COLO829 (cell line): Measurements from ENCODE around the gene SELENOO.

Source experiments
- DNase-seq: peaks from one replicate; pipeline ENCODE4 v3.0.0; 2012; ENCODE audit warnings: low spot score

SELENOO gene

DNA sequence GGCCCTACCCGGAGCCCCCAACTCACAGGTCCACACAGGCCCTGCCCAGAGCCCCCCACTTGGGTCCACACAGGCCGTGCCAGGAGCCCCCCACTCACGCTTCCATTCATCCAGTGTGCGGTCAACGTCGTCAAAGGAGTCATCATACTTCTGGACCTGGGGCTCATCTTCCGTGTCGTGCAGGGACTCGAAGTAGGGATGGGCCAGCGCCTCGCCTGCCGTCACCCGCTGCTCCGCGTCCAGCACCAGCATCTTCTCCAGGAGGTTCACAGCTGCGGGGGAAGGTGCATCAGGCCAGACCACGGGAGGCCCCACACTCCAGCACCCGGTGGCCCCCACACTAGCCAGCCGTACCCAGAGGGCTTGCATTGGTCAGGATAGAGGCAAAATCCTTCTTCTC, 54.3 kb downstream of the SELENOO start:
- no peak for DNase-seq

DNA sequence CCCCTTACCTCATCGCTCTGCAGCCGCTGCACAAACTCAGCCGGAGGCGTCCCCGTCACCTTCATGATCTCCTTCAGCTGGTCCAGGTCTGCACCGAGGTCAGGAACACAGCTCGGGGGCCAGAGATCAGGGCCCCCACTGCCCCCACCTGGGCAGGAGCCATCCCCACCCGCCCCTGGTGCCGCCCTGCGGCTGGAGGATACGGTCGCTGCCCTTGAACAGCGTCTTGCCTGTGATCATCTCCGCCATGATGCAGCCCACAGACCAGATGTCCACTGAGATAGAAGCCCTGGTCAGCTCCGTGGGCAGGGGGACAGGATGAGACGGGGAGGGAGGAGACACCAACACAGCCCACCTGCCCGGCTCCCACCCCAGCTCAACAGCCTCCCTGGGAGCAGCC, 54.8 kb downstream of the SELENOO start:
- DNase-seq, result no peak

DNA sequence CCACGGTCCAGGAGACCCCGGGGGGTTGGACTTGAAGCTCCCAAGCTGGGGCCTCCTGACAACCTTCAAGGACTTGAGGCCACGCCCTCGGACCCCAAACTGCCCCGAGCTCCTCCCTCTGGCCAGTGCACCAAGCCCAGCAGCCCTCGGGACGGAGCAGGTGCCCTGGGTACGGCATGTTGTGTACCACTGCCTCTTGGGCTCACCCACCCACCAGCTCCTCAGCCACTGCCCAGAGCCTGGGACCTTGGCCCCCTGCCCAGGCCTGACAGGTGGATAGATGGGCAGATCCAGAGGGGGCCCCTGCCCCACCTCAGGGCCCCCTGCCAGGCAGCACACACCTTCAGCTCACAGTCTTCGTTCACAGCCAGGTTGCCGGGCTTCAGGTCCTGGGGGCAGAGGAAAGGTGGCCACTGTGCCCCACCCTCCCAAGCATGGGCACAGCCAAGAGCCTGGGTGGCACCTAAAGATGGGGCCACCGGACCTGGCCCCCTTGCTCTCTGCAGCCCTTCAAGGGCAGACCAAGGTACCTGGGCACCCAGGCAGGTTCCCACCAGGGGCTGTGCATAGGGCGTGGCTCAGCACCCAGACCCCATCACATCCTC, 55.5 kb downstream of the SELENOO start:
- no peak for DNase-seq

DNA sequence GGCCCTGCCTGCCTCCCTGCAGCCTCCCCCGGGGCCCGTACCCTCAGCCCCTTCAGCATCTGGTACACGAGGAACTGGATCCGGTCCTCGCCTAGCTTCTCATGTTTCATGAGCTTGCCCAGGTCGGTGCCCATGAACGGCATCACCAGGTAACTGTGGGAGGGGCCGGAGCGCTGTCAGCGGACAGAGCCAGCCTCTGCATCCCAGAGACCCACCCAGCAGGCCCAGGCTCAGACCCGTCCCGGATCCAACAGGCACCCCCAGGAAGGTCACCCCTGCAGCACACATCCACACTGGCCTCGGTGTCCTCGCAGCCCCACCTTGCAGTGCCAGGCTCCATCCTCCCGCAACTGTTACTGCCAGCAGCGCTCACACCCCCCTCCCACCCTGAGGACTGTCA, 56.2 kb downstream of the SELENOO start:
- DNase-seq, result no peak

DNA sequence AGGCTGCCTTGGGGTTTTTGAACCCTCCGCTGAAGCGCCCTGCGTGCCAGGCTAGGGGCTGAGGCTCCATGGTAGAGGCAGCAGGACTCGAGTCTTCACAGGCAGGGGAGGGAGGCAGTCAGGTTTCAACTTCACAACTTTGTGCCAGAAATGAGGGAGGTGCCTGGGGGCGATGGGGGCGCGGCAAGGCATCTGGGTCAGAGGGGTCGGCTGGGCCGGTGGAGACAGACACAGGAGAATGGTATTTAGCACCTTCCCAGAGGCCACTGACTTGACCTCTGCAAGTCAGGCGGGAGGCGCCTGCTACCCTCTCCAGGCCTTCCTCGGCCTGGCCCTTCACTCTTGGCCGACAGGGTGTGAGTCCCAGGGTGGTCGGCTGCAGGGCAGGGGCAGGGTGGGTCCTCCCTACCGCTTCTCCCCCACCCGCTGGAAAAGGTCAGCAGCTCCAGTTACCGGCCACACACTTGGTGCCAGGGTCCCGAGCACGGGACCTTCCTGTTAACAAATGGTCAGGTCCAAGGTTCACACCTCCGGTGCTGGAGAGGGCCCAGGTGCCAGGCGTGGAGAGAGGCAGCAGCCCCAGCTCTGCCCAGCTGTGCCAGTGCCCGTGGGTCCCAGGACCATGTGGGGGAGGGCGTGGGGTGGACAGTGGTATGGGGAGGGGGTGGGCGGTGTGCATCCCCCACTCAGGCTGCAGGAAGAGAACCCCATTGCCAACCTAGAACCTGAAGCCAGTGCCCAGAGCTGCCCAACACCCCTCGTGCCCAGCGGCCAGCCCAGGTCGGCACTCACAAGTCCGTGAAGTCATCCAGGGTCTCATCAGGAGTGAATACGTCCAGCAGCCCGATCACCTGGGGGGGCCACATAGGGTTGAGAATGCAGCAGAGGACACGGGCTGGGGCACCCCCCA, 56.9 kb downstream of the SELENOO start:
- no peak for DNase-seq

DNA sequence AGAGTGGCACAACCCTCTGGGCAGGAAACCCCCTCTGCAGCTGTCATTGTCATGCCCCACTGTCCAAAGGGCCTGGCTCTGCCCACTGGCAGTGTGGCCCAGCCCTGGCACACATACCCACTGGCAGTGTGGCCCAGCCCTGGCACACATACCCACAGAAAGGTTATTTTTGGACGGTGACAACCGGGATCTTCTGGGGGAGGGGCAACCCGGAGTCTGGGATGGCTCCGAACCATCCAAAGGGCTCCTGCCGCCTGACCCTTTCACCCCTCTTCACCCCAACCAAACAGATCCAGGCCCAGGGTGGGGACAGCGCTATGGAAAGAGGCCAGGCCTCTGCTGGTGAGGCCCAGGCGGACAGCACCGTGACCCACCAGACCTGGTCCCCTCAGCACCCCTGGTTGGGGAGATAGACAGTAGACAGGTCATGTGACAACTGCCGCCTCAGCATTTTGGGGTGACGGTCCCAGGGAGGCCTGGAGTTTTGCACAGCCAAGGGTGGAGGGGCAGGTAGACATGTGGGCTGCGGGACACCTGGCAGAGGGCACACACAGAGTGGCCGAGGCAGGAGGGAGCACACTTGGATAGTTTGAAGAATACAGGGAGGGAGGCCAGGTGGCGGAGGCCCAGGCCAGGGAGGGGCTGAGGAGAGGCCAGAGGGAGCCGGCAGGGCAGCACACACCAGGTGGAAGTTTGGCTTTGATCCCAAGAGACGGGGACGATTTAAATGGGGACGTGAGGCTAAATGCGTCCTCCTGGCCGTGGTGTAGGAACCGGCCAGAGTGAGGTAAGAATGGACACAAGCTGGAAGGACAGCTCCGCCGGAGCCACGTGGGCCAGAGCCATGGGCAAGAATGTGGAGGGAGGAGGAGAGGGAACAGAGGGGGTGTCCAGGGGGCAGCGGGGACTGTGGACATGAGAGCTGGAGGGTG, 57.8 kb downstream of the SELENOO start:
- no peak for DNase-seq

DNA sequence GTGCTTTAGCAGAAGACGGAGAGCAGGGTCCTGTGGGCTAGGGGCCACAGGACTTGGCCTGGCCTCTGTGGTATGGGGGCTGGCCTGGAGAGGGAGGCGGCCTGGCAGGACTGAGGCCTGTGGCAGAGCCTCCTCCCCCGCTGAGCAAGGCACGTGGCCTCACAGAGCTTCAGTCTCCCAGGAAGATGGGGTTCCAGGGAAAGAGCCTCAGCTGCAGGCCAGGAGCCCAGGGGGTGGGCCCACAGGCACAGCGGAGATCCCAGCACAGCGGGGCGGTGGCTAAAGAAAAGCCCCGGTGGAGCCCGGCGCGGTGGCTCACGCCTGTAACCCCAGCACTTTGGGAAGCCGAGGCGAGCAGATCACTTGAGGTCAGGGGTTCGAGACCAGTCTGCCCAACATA, 58.5 kb downstream of the SELENOO start:
- DNase-seq, result no peak

DNA sequence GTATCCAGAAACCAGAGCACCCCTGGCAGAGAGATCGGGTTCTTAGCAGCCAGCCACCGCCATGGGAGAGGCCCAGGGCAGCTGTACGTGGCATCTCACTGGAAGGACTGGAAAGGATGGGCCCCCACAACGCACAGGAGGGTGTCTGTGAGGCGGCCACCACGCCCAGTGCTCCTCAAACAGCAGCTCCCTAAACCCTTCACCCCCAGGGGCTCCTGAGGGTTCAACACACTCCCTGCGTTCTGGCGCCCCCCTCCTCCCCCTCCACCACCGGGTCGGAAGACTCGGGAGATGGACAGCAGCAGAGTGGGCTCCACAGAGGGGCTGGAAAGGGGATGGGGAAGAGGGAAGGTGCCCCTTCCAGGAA, 59.6 kb downstream of the SELENOO start:
- DNase-seq, result no peak

DNA sequence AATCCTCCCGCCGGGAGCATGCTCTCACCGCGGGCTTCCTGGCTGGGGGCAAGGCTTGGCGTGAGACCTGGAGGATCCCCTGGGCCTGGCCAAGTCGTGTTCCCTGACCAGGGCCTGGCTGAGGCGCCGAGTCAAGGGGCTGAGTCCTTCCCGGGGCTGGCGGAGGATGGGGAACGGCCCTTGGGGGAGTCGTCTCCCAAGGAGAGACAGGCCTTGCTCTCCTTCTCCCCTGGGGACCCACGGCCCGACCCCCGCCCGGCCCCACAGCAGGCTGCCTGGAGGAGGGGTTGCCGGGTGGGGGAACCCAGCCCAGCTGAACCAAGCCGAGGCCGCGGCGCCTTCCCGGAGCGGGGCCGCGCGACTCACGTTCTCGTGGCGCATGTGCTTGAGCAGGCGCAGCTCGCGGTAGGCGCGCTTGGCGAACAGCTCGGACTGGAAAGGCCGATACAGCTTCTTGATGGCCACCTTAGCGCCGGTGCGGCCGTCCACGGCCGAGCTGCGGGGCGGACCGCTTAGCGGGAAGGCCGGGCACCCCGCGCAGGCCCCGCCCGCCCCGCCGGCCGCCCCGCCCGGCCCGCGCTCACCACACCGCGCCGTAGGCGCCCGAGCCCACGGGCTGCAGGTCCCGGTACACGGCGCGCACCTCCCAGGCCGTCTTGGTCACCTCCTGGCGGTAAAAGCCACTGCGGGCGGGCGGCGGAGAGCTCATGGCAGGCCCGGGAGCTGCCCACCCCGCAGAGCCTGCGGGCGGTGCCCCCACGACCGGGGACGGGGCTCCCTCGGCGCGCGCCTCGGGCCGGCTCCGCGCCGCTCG, 60.2 kb downstream of the SELENOO start:
- DNase-seq, result peak; percentile 42

DNA sequence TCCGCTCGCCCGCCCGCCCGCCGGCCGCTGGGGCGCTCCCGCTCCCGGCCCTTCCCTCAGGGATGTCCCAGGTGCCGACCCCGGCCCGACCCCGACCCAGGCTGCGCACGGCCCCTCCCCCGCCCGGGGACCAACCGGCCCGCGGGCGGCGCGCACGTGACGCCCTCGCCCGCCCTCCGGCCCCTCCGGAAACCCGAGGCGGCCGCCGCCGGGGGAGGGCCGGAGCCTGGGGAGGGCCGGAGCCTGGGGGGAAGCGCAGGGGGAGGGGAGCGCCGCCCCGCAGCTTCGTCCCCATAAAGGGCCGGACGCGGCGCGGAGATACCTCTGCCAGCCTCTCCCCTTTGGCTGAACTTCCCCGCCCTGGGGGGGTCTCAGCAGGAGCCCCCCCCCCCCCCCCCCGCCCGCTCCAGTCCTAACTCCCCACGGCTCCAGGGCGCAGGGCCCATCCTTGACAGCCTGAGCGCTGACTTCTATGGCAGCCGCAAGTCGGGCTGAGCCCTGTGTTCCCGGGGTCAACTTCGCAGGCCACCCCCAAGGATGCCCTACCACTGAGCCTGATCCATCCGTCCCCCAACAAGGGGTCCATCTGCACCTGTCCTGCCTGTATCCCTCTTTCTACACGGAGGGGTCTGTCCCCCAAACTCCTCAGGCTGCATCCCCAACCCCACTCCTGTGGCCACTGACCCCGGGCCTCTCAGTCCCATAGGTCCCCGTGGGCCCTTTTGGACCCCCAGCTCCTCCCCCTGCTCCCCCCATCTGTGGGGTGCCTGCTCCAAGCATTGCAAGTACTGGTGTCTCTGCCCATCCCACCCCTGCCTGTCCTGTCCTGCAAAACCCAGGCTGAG, 61.0 kb downstream of the SELENOO start, which contains the start of gene MAPK12:
MAPK12 (minus strand) TSS at position 69 of the 845 bp plus-strand sequence. CDS start 174 bp downstream, outside the sequence.
- DNase-seq, result no peak

DNA sequence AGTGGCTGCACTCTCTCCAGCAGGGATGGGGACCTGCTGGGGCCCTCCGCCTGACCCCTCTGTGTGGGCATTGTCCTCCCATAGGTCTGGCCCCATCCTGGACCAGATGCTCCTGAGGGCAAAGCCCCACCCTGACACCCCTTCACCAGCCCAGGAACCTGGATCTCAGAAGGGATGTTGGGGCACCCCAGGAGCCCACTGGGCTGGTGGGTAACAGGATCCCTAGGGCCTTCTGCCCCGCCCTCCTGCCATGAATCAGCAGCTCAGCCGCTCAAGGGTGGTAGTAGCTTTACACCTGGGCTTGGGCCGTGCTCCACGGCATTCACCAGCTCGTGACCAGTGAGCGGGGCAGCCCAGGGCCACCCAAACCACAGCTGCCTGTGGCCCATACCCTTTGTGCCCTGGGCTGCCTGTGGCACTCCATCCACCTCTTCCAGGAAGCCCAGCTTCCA, 61.7 kb downstream of the SELENOO start:
- DNase-seq, result no peak

DNA sequence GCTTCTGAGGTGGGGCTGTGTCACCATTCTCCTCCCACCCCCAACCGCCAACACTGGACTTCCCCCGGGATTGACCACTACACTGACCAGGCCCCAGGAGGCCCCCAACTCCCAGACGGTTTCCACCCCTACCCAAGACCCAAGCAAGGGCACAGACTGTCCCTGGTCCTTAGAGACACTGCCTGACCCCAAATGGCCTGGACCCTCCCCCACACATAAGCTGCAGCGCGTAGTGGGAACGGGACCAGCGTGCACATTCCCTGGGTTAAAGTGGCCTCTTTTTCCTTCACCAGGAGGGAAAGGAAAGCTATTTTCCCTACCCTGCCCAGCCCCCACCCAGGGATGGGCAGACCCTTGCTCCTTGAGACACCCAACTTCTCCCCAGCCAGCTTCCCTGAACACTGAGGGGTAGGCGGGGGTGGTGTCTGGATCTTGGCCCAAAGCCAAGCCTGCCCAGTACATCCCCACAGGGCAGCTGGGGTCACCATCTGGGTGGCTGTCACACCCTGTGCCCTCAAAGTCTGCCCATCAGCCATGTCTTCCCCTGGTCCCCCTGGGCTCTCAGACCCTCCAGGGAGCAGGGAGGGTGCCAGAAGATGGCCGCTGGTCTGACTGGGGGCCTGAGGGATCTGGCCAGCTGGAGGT, 62.3 kb downstream of the SELENOO start:
- no peak for DNase-seq

DNA sequence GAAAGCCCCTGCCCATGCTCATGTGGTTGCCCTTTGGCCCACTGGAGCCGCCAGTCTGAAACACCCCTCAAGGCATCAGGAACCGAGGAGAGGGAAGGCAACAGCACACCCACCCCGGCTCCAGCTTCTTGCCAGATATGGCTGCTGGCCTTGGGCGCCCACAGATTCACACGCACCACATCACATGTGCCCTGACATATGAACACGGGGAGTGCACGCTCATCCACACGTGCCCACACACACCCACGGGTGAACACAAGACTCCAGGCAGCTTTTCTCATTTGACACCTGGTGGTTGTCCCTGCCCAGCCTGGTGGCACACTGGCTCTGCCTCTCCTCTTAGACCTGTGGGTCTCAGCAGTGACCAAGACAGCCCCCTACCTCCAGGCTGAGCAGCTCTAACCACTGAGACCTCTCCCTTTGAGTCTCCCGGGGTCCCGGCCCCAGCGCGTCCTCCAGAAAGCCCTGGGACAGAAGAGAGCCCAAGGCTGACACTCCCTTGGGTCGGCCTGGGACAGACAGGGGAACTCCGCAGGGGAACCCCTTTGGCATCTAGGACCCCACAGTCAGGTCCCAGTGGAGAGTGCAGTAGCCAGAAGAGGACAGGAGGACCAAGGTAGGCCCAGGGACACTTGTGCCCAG, 63.4 kb downstream of the SELENOO start:
- DNase-seq, result no peak

DNA sequence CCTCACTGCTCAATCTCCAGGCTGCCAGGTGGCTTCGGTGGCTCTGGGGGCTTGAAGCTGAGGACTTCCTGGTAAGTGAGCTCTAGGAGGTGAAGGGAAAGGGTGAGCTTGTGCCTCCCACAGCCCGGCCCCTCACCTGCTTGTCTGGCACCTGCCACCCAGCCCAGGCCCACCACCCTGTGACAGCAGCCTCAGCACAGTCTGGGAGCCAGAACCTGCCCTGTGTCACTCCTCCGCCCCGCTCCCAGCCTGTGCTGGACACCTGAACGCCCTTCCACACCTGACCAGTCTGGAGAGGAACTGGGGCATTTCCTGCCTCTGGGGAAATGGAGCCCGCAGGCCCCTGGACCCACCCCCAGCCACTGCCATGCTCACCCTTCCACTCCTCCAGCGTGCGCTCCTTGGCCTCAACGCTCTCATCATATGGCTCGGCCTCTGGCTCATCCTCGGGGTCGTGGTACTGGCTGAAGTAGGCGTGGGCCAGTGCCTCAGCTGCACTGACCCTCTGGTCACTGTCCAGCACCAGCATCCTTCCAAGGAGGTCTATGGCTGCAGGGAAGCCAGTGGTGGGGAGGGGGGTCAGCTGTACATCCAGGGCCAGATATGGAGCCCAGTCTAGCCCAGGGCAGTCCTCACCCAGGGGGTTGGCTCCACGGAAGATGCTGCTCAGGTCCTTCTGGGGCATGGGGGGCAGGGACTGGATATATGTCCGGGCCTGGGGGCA, 64.3 kb downstream of the SELENOO start:
- no peak for DNase-seq

DNA sequence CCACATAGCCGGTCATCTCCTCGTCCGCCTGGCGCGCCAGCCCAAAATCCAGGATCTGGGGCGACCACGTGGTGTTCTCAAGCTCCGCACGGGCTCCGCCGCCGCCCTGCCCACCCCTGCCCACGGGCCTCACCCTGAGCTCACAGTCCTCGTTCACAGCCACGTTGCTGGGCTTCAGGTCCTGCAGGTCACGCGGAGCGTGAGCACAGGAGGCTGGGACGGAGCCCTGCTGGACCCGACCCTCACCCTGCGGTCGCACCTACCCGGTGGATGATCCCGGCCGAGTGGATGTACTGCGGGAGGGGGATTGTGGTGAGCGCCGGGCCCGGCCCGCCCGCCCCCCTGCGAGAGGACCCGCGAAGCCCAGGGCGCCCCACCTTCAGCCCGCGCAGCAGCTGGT, 66.2 kb downstream of the SELENOO start:
- DNase-seq, result no peak
